Measurements from ENCODE around the gene MUC6. TPM values are rescaled to one million over a fixed set of nuclear protein-coding genes. Genes with fewer than 3 reads are reported as not detected.

The MUC6 gene
- total and polyA plus RNA-seq, 3 donors from 2014 or later, result 0.16 to 1.5 (median 0.19) TPM

DNA sequence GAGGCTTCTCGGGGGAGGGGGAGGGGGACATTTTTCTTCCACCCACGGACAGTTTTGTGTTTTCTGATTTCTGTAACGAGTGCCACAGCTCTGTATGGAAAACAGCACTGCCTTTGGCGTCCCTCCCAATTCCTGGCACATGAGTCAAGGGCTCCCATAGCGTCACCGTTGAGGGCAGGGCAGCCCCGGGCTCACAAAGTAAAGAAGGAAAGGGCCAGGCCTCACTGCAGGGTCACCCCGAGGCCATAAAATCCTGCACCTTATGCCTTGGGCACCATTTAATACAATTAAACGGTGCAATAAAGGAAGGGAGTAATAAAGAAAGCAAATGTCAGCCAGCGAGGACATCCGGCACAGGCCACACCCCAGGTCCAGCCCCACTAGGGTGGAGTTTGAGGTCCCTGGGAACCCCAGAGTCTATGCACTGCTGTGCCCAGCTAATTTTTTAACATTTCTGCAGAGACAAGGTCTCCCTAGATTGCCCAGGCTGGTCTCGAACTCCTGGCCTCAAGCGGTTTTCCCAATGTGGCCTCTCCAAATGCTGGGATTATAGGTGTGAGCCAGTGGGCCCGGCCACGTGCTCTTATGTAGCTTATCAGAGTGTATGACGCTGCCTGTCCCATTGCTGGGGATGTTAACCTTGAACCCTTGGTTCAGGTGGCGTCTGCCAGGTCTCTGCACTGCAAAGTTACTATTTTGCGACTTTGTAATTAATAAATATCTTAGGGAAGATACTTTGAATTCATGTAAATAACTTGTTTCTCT lies 24.5 kb upstream of the MUC6 start:
- intact Hi-C loops (cut with DNase I; ENCODE audit: low total_unique reads), result no loop called here
- WGBS, 2 donors, result 69 to 71% methylated on average over 18 of the region's 18 CpGs
- Histone ChIP-seq H3K9me3 (no peaks in the 10 kb centered on the region), H3K27ac (no peak overlapping the region), H3K27me3 (no peaks in the 10 kb centered on the region), H3K4me1 (no peaks in the 10 kb centered on the region), H3K36me3 (ENCODE audit: low read depth, missing control alignments) (no peaks in the 10 kb centered on the region), H3K4me3 (no peak overlapping the region)
- TF ChIP-seq POLR2A (IDR thresholded peaks at IDR 0.05), result no peak
- TF ChIP-seq, protein P1, sequence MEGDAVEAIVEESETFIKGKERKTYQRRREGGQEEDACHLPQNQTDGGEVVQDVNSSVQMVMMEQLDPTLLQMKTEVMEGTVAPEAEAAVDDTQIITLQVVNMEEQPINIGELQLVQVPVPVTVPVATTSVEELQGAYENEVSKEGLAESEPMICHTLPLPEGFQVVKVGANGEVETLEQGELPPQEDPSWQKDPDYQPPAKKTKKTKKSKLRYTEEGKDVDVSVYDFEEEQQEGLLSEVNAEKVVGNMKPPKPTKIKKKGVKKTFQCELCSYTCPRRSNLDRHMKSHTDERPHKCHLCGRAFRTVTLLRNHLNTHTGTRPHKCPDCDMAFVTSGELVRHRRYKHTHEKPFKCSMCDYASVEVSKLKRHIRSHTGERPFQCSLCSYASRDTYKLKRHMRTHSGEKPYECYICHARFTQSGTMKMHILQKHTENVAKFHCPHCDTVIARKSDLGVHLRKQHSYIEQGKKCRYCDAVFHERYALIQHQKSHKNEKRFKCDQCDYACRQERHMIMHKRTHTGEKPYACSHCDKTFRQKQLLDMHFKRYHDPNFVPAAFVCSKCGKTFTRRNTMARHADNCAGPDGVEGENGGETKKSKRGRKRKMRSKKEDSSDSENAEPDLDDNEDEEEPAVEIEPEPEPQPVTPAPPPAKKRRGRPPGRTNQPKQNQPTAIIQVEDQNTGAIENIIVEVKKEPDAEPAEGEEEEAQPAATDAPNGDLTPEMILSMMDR (IDR thresholded peaks at IDR 0.05), result no peak
- DNase-seq, result no peak

DNA sequence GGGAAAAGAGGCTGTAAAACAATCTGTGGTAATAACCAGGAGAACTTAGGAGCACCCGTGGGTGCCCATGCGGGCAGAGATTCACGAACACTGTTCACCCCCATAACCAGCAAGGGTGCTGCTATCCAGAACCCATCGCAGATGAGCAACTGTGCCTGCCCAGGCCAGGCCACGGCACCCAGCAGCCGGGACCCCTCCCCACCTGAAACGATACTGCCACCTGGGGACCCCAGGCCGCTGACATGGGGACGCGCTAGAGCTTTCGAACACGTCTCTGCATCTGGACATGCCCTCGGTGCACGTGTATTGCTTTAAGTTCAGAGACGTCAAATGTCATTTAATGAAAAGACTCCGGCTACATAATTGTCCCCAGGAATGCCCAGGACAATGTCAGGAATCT lies 23.9 kb upstream of the MUC6 start:
- WGBS, 2 donors, result 90 to 94% methylated on average over 16 of the region's 16 CpGs
- TF ChIP-seq, protein P1 (IDR thresholded peaks at IDR 0.05), result no peak
- TF ChIP-seq POLR2A (IDR thresholded peaks at IDR 0.05), result no peak
- intact Hi-C loops (cut with DNase I; ENCODE audit: low total_unique reads), result no loop called here
- Histone ChIP-seq H3K27me3 (no peaks in the 10 kb centered on the region), H3K4me1 (no peaks in the 10 kb centered on the region), H3K4me3 (no peak overlapping the region), H3K36me3 (ENCODE audit: low read depth, missing control alignments) (no peaks in the 10 kb centered on the region), H3K9me3 (no peaks in the 10 kb centered on the region), H3K27ac (no peak overlapping the region)
- DNase-seq, result no peak

DNA sequence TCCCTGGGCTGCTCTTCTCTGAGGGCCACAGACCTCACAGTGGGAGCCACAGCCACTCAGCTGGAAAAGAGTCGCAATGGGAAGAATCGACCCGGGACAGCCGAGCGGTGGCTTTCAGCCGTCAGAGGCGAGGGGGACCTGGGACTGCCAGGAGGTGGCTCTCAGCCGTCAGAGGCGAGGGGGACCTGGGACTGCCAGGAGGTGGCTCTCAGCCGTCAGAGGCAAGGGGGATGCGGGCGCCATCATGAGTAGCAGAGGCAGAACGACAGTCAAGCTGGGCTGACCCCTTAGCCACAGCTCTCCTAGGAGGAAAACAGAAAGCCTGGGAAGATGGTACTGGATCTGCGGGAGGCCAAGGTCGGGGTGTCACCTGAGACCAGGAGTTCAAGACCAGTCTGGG lies 23.2 kb upstream of the MUC6 start:
- WGBS, 2 donors, result 74 to 82% methylated on average over 15 of the region's 15 CpGs
- Histone ChIP-seq H3K9me3 (no peaks in the 10 kb centered on the region), H3K27me3 (no peaks in the 10 kb centered on the region)

DNA sequence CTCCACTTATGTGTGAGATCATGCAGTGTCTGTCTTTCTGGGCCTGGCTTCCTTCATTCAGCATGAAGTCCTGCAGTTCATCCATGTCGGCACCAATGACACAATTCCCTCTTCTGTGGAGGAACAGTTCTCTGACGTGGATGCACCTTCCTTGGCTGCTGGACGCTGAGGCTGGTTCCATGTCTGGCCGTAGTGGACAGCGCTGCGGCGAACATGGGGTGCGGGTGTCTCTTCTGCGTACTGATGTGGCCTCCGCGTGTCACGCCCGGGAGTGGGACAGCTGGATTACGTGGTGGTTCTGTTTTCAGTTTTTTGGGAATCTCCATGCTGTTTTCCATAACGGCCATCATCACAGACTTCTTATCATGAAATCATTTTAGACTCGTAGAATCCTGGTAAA lies 21.3 kb upstream of the MUC6 start:
- H3K27ac ChIP-seq, result no peak overlapping the region
- no peaks in the 10 kb centered on the region for H3K27me3 ChIP-seq
- WGBS, 2 donors, result 93 to 94% methylated on average over 16 of the region's 16 CpGs
- no peaks in the 10 kb centered on the region for H3K9me3 ChIP-seq
- no peaks in the 10 kb centered on the region for H3K36me3 ChIP-seq (ENCODE audit: low read depth, missing control alignments)
- H3K4me1 ChIP-seq, result no peaks in the 10 kb centered on the region
- H3K4me3 ChIP-seq, result no peak overlapping the region
- intact Hi-C loops (cut with DNase I; ENCODE audit: low total_unique reads), result no loop called here
- no peak for DNase-seq
- TF ChIP-seq, protein P1 (IDR thresholded peaks at IDR 0.05), result no peak
- TF ChIP-seq POLR2A (IDR thresholded peaks at IDR 0.05), result no peak

More for the DNA sequence above, 23.2 kb upstream of the MUC6 start:
- TF ChIP-seq POLR2A (IDR thresholded peaks at IDR 0.05), result no peak
- TF ChIP-seq, protein P1 (IDR thresholded peaks at IDR 0.05), result no peak
- no peaks in the 10 kb centered on the region for H3K4me1 ChIP-seq
- no peak overlapping the region for H3K27ac ChIP-seq
- no peak overlapping the region for H3K4me3 ChIP-seq
- intact Hi-C loops (cut with DNase I; ENCODE audit: low total_unique reads), result no loop called here
- H3K36me3 ChIP-seq (ENCODE audit: low read depth, missing control alignments), result no peaks in the 10 kb centered on the region
- DNase-seq, result no peak

Data from testis (tissue), 3 donors.